Measurements from ENCODE around the gene FSIP1.

The FSIP1 gene

GRCh38 chr15:39720081-39720480 is 62.6 kb downstream of the FSIP1 start:
- no peak for DNase-seq (ENCODE audit: low read depth in 3 of 3)

- DNase-seq (ENCODE audit: low read depth in 3 of 3), result no peak
Measured at GRCh38 chr15:39719109-39719508, 63.5 kb downstream of the FSIP1 start.

DNA sequence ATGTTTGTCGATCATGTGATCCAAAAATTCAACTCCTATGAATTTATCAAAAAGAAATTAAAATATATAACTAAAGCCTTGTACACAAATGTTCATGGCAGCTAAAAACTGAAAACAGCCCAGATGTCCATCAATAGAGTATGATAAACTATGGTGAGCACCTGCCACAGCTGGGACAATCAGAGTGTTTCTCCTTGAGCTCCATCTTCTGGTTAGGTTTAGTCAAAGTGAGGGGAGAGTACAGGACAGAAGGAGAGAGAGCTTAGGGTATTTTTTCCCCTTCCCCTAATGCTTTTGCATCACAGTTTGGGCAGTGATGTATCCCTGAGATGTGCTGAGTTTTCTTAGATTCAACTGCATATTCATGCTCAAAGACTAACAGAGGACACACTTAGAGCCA is 65.5 kb downstream of the FSIP1 start:
- DNase-seq (ENCODE audit: low read depth in 3 of 3), result no peak

DNA sequence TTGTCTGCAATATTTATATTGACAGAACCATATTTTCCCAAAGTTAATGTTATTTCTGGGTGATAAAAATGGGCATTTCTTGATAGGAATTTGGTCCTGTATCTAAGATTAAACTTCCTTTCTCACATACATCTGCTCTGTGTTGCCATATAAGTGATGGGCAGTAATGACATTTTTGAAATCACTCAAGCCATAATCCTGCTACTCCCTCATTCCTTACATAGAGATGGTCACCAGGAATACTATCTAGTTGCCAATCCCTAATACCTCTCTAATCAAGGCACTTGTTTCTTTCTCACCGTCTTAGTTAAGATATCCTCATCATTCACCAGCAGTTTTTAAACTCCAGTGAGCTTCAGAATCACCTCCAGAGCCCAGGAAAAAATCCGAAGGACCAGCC is 68.4 kb downstream of the FSIP1 start:
- DNase-seq (ENCODE audit: low read depth in 3 of 3), result no peak

GRCh38 chr15:39713846-39714245 is 68.8 kb downstream of the FSIP1 start:
- DNase-seq (ENCODE audit: low read depth in 3 of 3), result no peak

- DNase-seq (ENCODE audit: low read depth in 3 of 3), result no peak
Measured at GRCh38 chr15:39710681-39711080, 72.0 kb downstream of the FSIP1 start.

DNA sequence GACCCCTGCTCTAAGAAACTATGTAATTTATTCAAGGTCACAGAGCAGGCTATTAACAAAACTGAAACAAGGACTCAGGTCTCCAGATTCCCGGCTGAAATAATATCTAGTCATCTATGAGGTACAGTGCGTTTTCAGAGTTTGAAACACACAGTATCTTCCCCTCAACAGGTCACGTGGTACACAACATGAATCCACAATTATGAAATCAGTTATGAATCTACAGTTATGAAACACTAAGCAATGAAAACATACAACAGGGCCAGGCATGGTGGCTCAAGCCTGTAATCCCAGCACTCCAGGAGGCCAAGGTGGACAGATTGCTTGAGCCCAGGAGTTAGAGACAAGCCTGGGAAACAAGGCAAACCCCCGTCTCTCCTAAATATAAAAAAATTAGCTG is 72.7 kb downstream of the FSIP1 start:
- DNase-seq (ENCODE audit: low read depth in 3 of 3), result no peak

- DNase-seq (ENCODE audit: low read depth in 3 of 3), result no peak
Measured at GRCh38 chr15:39706206-39706605, 76.4 kb downstream of the FSIP1 start.

GRCh38 chr15:39704689-39705088 is 78.0 kb downstream of the FSIP1 start:
- DNase-seq (ENCODE audit: low read depth in 3 of 3), result no peak

DNA sequence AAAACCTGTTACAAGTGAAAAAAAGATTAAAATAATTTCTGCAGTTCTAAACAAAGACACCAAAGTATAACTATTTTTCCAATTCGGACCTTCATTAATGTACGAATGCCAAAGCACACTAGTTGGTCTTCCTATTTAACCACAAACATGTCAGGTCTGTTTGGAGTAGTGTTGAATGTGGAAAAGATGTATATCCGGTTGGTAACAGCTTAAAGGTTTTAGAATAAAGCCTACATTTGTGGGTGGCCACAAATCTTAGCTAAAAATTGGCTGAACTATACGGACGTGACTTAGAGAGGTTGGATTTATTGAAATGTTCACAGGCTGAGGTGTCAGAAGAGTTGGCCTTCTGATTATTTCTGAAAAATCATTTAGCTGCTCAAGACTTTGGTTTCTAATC is 78.4 kb downstream of the FSIP1 start:
- no peak for DNase-seq (ENCODE audit: low read depth in 3 of 3)

DNA sequence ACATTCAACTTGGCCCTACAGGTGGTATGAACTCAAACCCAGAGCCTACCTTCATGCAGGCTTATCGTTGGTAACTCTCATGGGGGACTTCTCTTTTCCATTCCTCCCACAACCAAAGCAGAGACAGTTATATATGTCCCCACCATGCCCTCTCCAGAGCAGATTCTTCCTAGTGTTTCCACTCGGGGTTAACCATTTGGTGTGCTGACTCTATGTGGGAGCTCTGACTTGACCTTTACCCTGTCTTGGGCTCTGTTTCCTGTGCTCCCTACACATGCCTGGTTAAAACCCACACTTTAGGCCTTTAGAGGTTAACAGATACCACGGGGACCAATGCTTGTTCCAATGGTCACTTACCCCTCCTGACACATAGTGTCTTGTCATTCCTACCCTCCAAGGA is 80.7 kb downstream of the FSIP1 start:
- no peak for DNase-seq (ENCODE audit: low read depth in 3 of 3)

GRCh38 chr15:39700375-39700700 is 82.3 kb downstream of the FSIP1 start:
- no peak for DNase-seq (ENCODE audit: low read depth in 3 of 3)

DNA sequence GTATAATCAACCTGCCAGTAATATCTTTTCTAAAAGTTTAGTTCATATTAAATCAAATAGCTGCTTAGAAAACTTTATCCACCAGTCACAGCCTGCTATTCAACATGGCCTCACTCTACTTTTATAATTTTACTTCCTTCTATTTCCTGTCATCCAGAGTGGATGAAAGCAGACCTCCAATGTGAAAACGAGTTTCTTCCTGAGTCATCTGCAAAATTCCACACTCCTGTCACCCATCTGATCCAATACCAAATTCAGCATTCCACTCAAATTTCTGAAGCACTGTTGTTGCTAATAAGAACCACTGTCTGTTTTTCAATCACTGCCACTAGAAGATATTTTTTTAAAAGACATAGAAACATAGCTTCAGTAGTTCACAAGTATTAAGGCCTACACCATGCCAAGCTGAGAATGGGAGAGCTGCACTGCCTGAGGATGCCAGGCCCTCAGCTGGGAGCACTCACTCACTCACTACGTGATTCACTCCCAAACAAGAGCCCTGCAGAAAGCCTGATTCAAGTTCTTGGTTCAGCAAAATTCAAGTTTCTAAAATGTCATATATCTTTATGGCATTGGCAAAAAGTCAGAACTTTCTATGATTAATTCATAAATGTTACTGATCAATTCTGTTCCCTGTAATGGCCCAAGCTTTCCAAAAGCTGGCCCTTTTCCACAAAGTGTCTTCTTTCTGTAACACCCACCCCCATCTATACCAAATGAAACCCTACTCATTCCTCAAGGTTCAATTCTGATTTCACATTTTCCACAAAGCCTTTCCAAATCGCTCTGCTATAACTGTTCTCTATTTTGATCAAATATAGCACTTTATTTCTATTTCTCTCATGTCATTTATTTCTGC is 82.9 kb downstream of the FSIP1 start:
- DNase-seq (ENCODE audit: low read depth in 3 of 3), result no peak

DNA sequence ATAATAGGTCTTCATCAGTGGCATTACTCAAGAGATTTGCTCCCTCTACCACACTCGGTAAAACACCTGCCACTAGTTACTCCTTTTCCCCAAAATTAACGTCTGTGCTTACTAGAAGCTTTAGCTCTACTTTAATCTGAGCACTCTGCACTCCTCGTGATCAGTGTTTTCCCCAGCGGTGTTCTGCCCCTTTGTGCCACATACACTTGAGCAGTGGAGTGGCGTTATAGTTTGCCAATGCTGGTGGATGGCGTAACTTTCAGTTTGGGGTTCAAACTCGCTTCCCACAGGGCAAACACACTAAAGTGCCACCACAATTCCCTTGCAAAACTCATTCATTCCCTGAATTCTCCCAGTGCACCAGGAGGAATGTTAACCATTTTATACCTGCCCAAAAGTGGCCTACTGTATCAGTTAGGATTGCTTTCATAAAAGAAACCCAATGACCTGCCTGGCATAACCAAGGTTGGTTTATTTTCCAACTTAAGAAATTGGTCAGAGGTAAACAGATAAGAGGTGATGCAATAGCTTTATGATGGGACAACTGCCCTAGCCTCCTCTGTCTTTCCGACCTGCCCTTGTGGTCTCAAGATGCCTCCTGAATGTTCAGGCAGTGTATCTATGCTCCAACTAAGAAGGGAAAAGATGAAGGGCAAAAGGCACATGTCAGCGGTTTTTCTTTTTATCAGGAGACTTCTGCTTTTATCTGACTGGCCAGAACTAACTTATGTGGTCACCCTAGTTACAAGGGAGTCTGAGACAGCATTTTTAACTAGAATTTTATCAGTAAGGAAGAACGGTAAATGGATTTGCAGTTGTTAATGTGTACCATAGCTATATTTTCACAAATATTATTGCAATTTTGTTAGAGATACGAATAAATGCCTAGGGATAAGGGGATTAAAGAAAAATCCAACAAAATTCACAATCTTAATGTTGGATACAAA is 83.9 kb downstream of the FSIP1 start:
- no peak for DNase-seq (ENCODE audit: low read depth in 3 of 3)

GRCh38 chr15:39697509-39697908 is 85.1 kb downstream of the FSIP1 start:
- DNase-seq (ENCODE audit: low read depth in 3 of 3), result no peak

- DNase-seq (ENCODE audit: low read depth in 3 of 3), result no peak
Measured at GRCh38 chr15:39695793-39696192, 86.8 kb downstream of the FSIP1 start.

- DNase-seq (ENCODE audit: low read depth in 3 of 3), result no peak
Measured at GRCh38 chr15:39692356-39693327, 90.0 kb downstream of the FSIP1 start.

GRCh38 chr15:39690881-39691634 is 91.6 kb downstream of the FSIP1 start:
- no peak for DNase-seq (ENCODE audit: low read depth in 3 of 3)

GRCh38 chr15:39687965-39688364 is 94.7 kb downstream of the FSIP1 start:
- DNase-seq (ENCODE audit: low read depth in 3 of 3), result no peak

GRCh38 chr15:39685999-39686613 is 96.5 kb downstream of the FSIP1 start:
- peak in 1 of 3 donors; percentile 4 for DNase-seq (ENCODE audit: low read depth in 3 of 3)

GRCh38 chr15:39685367-39685766 is 97.3 kb downstream of the FSIP1 start:
- DNase-seq (ENCODE audit: low read depth in 3 of 3), result no peak

Measured in stimulated activated CD4-positive, alpha-beta T cell treated with anti-CD3 and anti-CD28 coated beads, TNF-alpha, amount 100 ng/mL, for 48 hours (primary cell).